ENCODE results near the gene CFAP97D2.

- no peak for TF ChIP-seq POLR2AphosphoS5 (IDR thresholded peaks at IDR 0.05; ENCODE audit: insufficient read depth in 1 of 2, low read depth in 1 of 2)
- no peak for TF ChIP-seq CTCF (IDR thresholded peaks at IDR 0.05)
- TF ChIP-seq POLR2A (IDR thresholded peaks at IDR 0.05): no peak
These were observed 58.5 kb downstream of the CFAP97D2 start for GRCh38 chr13:114237415-114238112.

All from vagina (tissue), 2 donors.